PC-3 (cell line): Measurements from ENCODE around the gene CCDC91. TPM values are rescaled to one million over a fixed set of nuclear protein-coding genes. Genes with fewer than 3 reads are reported as not detected.

Source experiments
- ATAC-seq: fragments of 200-7000 bp; cut with Tn5 transposase; 2 replicates; pipeline ENCODE4 v1.9.1; 2020; ENCODE audit warnings: mild to moderate bottlenecking, moderate library complexity
- BruUV-seq: library from RNA; stranded (reverse); fragments of 400-500 nt; replicated peaks from 2 replicates; lab custom pipeline; 2021; lab: Mats Ljungman, UMichigan
- CTCF ChIA-PET: fragments of 300-600 bp; sonication (Branson Sonifier 250); formaldehyde crosslinking; loops from one replicate; lab custom pipeline; 2022; ENCODE audit warnings: antibody characterized with exemption; lab: Charles Lee
- POLR2A ChIA-PET: fragments of 300-600 bp; sonication (Branson Sonifier 250); formaldehyde crosslinking; loops from one replicate; lab custom pipeline; 2022; ENCODE audit warnings: antibody characterized with exemption; ENCODE audit not compliant: unreplicated experiment; lab: Charles Lee
- DNase-seq: peaks from one replicate; pipeline ENCODE4 v3.0.0-alpha.2; 2015
- H2AFZ ChIP-seq: fragments of 300-600 bp; sonication (generic); 2 replicates; pipeline ENCODE4 v1.6.0; 2016; ENCODE audit warnings: antibody characterized with exemption, low read length
- H3F3A ChIP-seq: fragments of 300-600 bp; sonication (generic); one replicate; pipeline ENCODE4 v1.6.0; 2017; ENCODE audit warnings: antibody characterized with exemption, low read length, control low read depth, mild to moderate bottlenecking; ENCODE audit not compliant: unreplicated experiment
- H3K27ac ChIP-seq: fragments of 300-600 bp; sonication (generic); 2 replicates; pipeline ENCODE4 v1.5.1; 2016; ENCODE audit warnings: mild to moderate bottlenecking, low read length
- H3K27me3 ChIP-seq: fragments of 300-600 bp; sonication (generic); 2 replicates; pipeline ENCODE4 v1.6.1; 2016; ENCODE audit warnings: low read length, mixed read lengths
- H3K36me3 ChIP-seq: fragments of 300-600 bp; sonication (generic); 2 replicates; pipeline ENCODE4 v1.6.1; 2016; ENCODE audit warnings: low read depth, mixed run types, low read length, mixed read lengths
- H3K4me1 ChIP-seq: fragments of 300-600 bp; sonication (generic); 2 replicates; pipeline ENCODE4 v1.5.1; 2016; ENCODE audit warnings: low read length; ENCODE audit not compliant: insufficient read depth
- H3K4me2 ChIP-seq: fragments of 300-600 bp; sonication (generic); 2 replicates; pipeline ENCODE4 v1.6.0; 2016; ENCODE audit warnings: low read length
- H3K4me3 ChIP-seq: fragments of 300-600 bp; sonication (generic); 2 replicates; pipeline ENCODE4 v1.5.1; 2016; ENCODE audit warnings: mild to moderate bottlenecking, low read length, mixed read lengths
- H3K79me2 ChIP-seq: fragments of 300-600 bp; sonication (generic); 2 replicates; pipeline ENCODE4 v1.6.1; 2017; ENCODE audit warnings: low read length, mixed read lengths
- H3K9ac ChIP-seq: fragments of 300-600 bp; sonication (generic); 2 replicates; pipeline ENCODE4 v1.6.0; 2016; ENCODE audit warnings: mild to moderate bottlenecking, low read length
- H3K9me2 ChIP-seq: fragments of 300-600 bp; sonication (generic); replicated peaks from 2 replicates; pipeline ENCODE4 v1.6.1; 2016; ENCODE audit warnings: mixed run types, low read length, mixed read lengths
- H3K9me3 ChIP-seq: fragments of 300-600 bp; sonication (generic); 2 replicates; pipeline ENCODE4 v1.6.1; 2016; ENCODE audit warnings: low read length, mixed read lengths
- H4K20me1 ChIP-seq: fragments of 300-600 bp; sonication (generic); 2 replicates; pipeline ENCODE4 v1.6.1; 2016; ENCODE audit warnings: low read length, mixed read lengths
- EZH2 ChIP-seq: fragments of 300-600 bp; sonication (generic); IDR thresholded peaks from one replicate; pipeline ENCODE4 v1.6.1; 2017; ENCODE audit warnings: antibody characterized with exemption, mild to moderate bottlenecking, low read length; ENCODE audit not compliant: unreplicated experiment
- EZH2phosphoT487 ChIP-seq: fragments of 300-600 bp; sonication (generic); IDR thresholded peaks from 2 replicates; pipeline ENCODE4 v1.6.1; 2018; ENCODE audit warnings: mild to moderate bottlenecking, antibody characterized with exemption, low read length, borderline replicate concordance
- intact Hi-C: fragments of 100-400 bp; cut with micrococcal nuclease; formaldehyde crosslinking; loops from 2 replicates; pipeline ENCODE4 v1.9.0; 2023
- total RNA-seq: library from RNA; depleted of rRNA; stranded (reverse); fragments of >200 nt; gene quantifications from 2 replicates; pipeline ENCODE4 v1.2.3, GENCODE V29; 2014
- TF ChIP-seq, protein P1 (sequence below): fragments of 300-600 bp; sonication (generic); conservative IDR thresholded peaks from 2 replicates; pipeline ENCODE4 v1.5.1; 2017; ENCODE audit warnings: antibody characterized with exemption, low read depth, mild to moderate bottlenecking, low read length

CCDC91 gene
- total RNA-seq, 1 experiment from 2014 or later, result 15.7 TPM

DNA sequence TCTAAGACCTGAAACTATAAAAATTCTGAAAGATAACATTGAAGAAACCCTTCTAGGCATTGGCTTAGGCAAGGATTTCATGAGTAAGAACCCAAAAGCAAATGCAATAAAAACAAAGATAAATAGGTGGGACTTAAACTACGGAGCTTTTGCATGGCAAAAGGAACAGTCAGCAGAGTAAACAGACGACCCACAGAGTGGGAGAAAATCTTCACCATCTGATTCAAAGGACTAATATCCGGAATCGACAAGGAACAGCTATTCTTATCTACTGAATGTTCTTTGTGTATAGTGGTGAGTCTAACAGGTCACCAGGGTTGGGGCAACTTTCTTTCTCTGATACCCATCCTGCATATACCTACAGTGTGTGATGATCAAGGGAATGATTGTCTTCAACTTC lies 198.6 kb downstream of the CCDC91 start:
- Histone ChIP-seq H2AFZ (no peak overlapping the region), H3K4me1 (peaks cover 14% of the 10 kb centered on the region), H3K9me2 (no peaks in the 10 kb centered on the region), H3K9me3 (no peaks in the 10 kb centered on the region), H3K27me3 (no peaks in the 10 kb centered on the region), H3K36me3 (no peaks in the 10 kb centered on the region), H3K4me3 (no peak overlapping the region), H3K79me2 (no peaks in the 10 kb centered on the region), H3K27ac (peak overlapping the region; percentile 73), H3F3A (no peaks in the 10 kb centered on the region), H3K9ac (no peak overlapping the region), H3K4me2 (peak overlapping the region; percentile 23), H4K20me1 (no peaks in the 10 kb centered on the region)
- DNase-seq (peak; percentile 81), ATAC-seq (peak; percentile 93)
- TF ChIP-seq, protein P1, sequence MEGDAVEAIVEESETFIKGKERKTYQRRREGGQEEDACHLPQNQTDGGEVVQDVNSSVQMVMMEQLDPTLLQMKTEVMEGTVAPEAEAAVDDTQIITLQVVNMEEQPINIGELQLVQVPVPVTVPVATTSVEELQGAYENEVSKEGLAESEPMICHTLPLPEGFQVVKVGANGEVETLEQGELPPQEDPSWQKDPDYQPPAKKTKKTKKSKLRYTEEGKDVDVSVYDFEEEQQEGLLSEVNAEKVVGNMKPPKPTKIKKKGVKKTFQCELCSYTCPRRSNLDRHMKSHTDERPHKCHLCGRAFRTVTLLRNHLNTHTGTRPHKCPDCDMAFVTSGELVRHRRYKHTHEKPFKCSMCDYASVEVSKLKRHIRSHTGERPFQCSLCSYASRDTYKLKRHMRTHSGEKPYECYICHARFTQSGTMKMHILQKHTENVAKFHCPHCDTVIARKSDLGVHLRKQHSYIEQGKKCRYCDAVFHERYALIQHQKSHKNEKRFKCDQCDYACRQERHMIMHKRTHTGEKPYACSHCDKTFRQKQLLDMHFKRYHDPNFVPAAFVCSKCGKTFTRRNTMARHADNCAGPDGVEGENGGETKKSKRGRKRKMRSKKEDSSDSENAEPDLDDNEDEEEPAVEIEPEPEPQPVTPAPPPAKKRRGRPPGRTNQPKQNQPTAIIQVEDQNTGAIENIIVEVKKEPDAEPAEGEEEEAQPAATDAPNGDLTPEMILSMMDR, result no peak
- TF ChIP-seq EZH2, result no peak
- no peak for TF ChIP-seq EZH2phosphoT487
- intact Hi-C loops, result loop anchor here (10.0 kb wide), 1 partner anchor 194 kb away; the partner anchor contains the start of gene CCDC91
- CTCF ChIA-PET, result no interaction called here
- POLR2A ChIA-PET, result interaction anchor here (0.7 kb wide), 2 partner anchors 172 to 574 kb away, joined by 3 read pairs; no protein-coding TSS in a partner anchor
- no TSS peak for BruUV-seq

DNA sequence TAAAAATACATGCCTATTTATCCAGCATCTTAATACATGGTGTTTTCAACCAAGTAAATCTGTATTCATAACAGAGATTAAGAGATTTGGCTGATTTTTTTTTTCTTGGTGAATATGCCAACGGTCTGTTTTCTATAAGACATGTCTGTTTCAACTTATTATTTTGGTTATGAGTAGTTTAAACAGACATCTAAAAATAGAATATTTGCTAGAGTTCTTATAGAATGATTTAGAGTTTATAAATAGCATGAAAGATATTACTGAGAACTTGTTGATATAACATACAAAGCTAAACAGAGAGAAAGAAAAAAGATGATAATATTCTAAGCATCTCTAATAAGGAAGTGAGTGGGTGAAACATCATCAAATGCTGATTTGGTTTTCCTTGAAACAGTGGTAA lies 199.9 kb downstream of the CCDC91 start:
- BruUV-seq, result no TSS peak
- DNase-seq, result no peak
- Histone ChIP-seq H3K9me3 (no peaks in the 10 kb centered on the region), H3K4me3 (no peak overlapping the region), H3K79me2 (no peaks in the 10 kb centered on the region), H3K27me3 (no peaks in the 10 kb centered on the region), H3K36me3 (no peaks in the 10 kb centered on the region), H3K27ac (no peak overlapping the region), H4K20me1 (no peaks in the 10 kb centered on the region), H3K9ac (no peak overlapping the region), H3K4me1 (peaks cover 14% of the 10 kb centered on the region), H3F3A (no peaks in the 10 kb centered on the region), H3K9me2 (no peaks in the 10 kb centered on the region), H3K4me2 (no peak overlapping the region), H2AFZ (no peak overlapping the region)
- CTCF ChIA-PET, result no interaction called here
- no peak for ATAC-seq
- intact Hi-C loops, result no loop called here
- TF ChIP-seq EZH2phosphoT487 (no peak), EZH2 (no peak)
- TF ChIP-seq, protein P1, result no peak
- POLR2A ChIA-PET, result no interaction called here

DNA sequence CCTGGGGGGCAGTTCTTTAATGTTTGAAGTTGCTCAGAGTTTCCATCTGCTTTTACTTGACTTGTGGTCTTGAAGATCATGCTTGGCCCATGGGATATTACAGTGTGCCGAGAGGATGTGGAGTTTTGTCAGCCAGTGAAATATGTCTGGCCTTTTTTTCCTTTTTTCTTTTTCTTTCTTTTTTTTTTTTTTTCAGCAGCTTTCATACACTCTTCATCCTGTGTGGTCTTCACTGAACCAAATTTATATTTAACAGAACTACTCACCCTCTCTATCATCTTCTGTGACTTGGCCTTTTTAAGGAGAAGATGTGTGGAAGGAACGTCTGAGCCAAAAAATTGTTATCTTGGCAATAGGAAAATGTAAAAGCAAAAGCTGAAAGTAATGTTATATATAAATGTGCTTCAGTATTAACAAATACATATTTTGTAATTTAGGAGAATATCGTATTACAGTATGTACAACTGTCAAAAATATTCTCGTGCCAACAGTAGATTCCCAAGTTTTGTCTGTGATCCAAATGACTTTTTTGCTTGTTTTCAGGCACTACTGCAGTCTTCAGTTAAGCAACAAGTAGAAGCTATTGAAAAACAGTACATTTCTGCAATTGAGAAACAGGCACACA lies 200.6 kb downstream of the CCDC91 start:
- Histone ChIP-seq H3K79me2 (no peaks in the 10 kb centered on the region), H3K9ac (no peak overlapping the region), H3K27ac (no peak overlapping the region), H4K20me1 (no peaks in the 10 kb centered on the region), H3K9me3 (no peaks in the 10 kb centered on the region), H3K9me2 (no peaks in the 10 kb centered on the region), H3K4me1 (peaks cover 14% of the 10 kb centered on the region), H3K4me3 (no peak overlapping the region), H3K36me3 (no peaks in the 10 kb centered on the region), H2AFZ (no peak overlapping the region), H3K27me3 (no peaks in the 10 kb centered on the region), H3F3A (no peaks in the 10 kb centered on the region), H3K4me2 (no peak overlapping the region)
- no TSS peak for BruUV-seq
- POLR2A ChIA-PET, result no interaction called here
- TF ChIP-seq EZH2 (no peak), EZH2phosphoT487 (no peak)
- TF ChIP-seq, protein P1, result no peak
- intact Hi-C loops, result no loop called here
- ATAC-seq, result no peak
- no peak for DNase-seq
- CTCF ChIA-PET, result no interaction called here
